ENCODE results near the gene SOX5. TPM values are rescaled to one million over a fixed set of nuclear protein-coding genes. Genes with fewer than 3 reads are reported as not detected.

Gene SOX5
- total RNA-seq, 4 donors from 2014 or later, result 1.3 to 9.6 (median 3.3) TPM

DNA sequence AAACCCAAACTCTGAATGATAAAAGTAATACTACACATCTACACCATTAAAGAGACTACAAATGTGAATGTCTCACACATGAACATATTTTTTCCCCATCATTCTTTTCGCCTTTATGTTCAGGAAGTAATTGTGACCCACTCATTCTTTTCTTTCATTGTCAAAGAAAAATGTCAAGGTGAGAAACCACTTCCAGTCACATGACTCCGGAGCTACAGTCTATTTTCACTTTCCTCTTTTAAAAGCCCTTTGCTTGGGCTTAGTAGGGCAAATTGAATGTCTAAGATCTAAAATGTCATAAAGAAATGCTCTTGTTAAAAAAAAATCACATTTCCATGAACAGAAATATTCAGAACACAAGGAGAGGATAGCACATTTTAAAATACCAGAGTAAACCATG is 461.3 kb downstream of the SOX5 start:
- Histone ChIP-seq H3K27me3 (no peaks in the 10 kb centered on the region), H3K27ac (no peak overlapping the region), H3K36me3 (no peaks in the 10 kb centered on the region), H3K4me3 (no peak overlapping the region), H3K9me3 (no peaks in the 10 kb centered on the region), H3K4me1 (no peaks in the 10 kb centered on the region)
- in situ Hi-C loops (cut with MboI; ENCODE audit: low sequenced_read_pairs in 4 of 4), result no loop called here
- intact Hi-C loops (cut with DNase I; ENCODE audit: low total_unique reads), result no loop called here
- ATAC-seq (no peak), DNase-seq (no peak)
- TF ChIP-seq, protein P1, sequence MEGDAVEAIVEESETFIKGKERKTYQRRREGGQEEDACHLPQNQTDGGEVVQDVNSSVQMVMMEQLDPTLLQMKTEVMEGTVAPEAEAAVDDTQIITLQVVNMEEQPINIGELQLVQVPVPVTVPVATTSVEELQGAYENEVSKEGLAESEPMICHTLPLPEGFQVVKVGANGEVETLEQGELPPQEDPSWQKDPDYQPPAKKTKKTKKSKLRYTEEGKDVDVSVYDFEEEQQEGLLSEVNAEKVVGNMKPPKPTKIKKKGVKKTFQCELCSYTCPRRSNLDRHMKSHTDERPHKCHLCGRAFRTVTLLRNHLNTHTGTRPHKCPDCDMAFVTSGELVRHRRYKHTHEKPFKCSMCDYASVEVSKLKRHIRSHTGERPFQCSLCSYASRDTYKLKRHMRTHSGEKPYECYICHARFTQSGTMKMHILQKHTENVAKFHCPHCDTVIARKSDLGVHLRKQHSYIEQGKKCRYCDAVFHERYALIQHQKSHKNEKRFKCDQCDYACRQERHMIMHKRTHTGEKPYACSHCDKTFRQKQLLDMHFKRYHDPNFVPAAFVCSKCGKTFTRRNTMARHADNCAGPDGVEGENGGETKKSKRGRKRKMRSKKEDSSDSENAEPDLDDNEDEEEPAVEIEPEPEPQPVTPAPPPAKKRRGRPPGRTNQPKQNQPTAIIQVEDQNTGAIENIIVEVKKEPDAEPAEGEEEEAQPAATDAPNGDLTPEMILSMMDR (IDR thresholded peaks at IDR 0.05 in 4 of 5, conservative IDR thresholded peaks at IDR 0.05 in 1 of 5), result no peak
- no peak for TF ChIP-seq POLR2A (IDR thresholded peaks at IDR 0.05)

DNA sequence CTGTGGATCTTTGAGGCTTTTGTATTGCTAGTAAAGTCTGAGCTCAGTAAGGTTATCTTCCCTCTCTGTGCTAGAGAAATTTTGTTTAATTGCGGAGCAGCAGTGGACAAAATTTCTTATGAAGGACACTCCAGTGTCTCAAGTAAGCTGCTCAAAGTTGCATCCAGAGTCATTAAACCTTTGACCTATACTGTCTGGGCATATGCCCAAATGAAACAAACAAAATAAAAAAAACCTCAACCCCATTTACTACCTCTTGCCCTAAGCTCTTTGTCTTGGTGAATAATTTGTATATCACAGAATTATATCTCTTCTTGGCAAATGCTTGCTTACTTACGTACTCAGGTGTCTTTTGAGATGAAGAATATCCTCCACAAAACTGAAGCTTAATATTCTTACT is 465.2 kb downstream of the SOX5 start:
- ATAC-seq, result no peak
- no peak for DNase-seq
- Histone ChIP-seq H3K36me3 (no peaks in the 10 kb centered on the region), H3K27me3 (no peaks in the 10 kb centered on the region), H3K27ac (no peak overlapping the region), H3K4me1 (no peaks in the 10 kb centered on the region), H3K4me3 (no peak overlapping the region), H3K9me3 (no peaks in the 10 kb centered on the region)
- intact Hi-C loops (cut with DNase I; ENCODE audit: low total_unique reads), result no loop called here
- in situ Hi-C loops (cut with MboI; ENCODE audit: low sequenced_read_pairs in 4 of 4), result no loop called here
- no peak for TF ChIP-seq POLR2A (IDR thresholded peaks at IDR 0.05)
- TF ChIP-seq, protein P1 (IDR thresholded peaks at IDR 0.05 in 4 of 5, conservative IDR thresholded peaks at IDR 0.05 in 1 of 5), result no peak

DNA sequence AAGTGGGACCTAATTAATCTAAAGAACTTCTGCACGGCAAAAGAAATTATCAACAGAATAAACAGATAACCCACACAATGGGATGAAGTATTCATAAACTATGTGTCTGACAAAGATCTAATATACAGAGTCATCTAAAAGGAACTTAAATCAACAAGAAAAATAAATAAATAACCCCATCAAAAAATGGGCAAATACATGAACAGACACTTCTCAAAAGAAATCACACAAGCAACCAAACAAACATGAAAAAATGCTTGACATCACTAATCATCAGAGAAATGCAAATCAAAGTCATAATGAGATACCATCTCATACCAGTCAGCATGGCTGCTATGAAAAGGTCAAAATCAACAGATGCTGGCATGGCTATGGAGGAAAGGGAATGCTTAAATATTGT is 466.9 kb downstream of the SOX5 start:
- intact Hi-C loops (cut with DNase I; ENCODE audit: low total_unique reads) (no loop called here), in situ Hi-C loops (cut with MboI; ENCODE audit: low sequenced_read_pairs in 4 of 4) (no loop called here)
- ATAC-seq, result no peak

More for the DNA sequence above, 466.9 kb downstream of the SOX5 start:
- no peaks in the 10 kb centered on the region for H3K4me1 ChIP-seq
- no peaks in the 10 kb centered on the region for H3K27me3 ChIP-seq
- H3K9me3 ChIP-seq, result no peaks in the 10 kb centered on the region
- H3K36me3 ChIP-seq, result no peaks in the 10 kb centered on the region
- TF ChIP-seq, protein P1 (IDR thresholded peaks at IDR 0.05 in 4 of 5, conservative IDR thresholded peaks at IDR 0.05 in 1 of 5), result no peak
- TF ChIP-seq POLR2A (IDR thresholded peaks at IDR 0.05), result no peak
- DNase-seq, result no peak
- H3K4me3 ChIP-seq, result no peak overlapping the region
- no peak overlapping the region for H3K27ac ChIP-seq

All from gastrocnemius medialis (tissue), 4 donors.